ENCODE data around the gene LINGO4. TPM values are rescaled to one million over a fixed set of nuclear protein-coding genes. Genes with fewer than 3 reads are reported as not detected.

Gene LINGO4
- total RNA-seq, 1 experiment from 2014 or later, result not detected

DNA sequence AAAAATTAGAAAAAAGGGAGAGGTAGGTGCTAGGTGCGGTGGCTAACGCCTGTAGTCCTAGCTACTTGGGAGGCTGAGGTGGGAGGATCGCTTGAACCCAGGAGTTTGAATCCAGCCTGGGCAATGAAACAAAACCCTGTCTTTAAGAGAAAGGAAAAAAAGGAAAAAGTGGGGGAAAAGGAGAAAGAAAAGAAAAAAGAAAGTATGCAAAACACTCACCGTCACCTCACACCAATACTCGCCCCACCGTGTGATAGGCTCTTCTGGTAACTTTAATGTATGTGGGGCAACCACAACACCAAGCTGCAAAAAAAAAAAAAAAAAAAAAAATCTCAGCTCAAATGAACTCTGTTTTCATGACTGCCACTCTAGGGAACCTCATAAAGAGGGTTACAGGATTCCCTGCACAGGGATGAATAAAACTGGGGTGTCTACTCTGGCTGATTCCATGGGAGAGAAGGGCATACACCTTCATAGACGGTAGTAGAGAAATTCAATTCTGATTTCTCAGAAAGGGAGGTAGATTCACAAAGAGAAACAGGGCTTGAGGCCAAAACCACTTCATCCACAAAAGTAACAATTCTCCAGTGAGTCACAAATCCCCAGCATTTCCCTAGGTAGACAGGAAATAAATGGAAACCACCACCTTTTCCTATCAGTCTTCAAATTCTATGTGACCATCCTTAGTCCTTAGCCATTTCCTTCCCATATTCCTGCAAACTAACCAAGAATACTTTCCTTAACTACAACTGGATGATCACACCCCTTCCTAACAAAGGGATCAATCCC is 44.4 kb downstream of the LINGO4 start:
- BruUV-seq (replicated peaks), result no TSS peak
- no peaks in the 10 kb centered on the region for H3K27me3 ChIP-seq (ENCODE audit: insufficient read depth, low read depth)
- no peak overlapping the region for H2AFZ ChIP-seq
- intact Hi-C loops (cut with micrococcal nuclease; ENCODE audit: unreplicated experiment), result loop anchor here (5.0 to 10.0 kb wide), 2 partner anchors 77 to 244 kb away; partner anchors contain the start of gene C2CD4D
- H3K4me3 ChIP-seq, result no peak overlapping the region
- peaks cover 16% of the 10 kb centered on the region; the same call in 1 of the 2 replicates for H3F3A ChIP-seq (ENCODE audit: insufficient read depth, low read depth)
- H3K4me2 ChIP-seq, result no peak overlapping the region
- CTCF ChIA-PET, result interaction anchor here (0.6 kb wide), 1 partner anchor 76 kb away, joined by 5 read pairs; no protein-coding TSS in a partner anchor
- H3K36me3 ChIP-seq (ENCODE audit: low read depth), result 0 out of 2 replicates have a peak, but pooled peaks cover 10% of the 10 kb centered on the region
- H3K9me2 ChIP-seq (ENCODE audit: insufficient read depth), result no peaks in the 10 kb centered on the region
- TF ChIP-seq EZH2 (IDR thresholded peaks at IDR 0.05; ENCODE audit: low read depth), result no peak
- TF ChIP-seq, protein P1, sequence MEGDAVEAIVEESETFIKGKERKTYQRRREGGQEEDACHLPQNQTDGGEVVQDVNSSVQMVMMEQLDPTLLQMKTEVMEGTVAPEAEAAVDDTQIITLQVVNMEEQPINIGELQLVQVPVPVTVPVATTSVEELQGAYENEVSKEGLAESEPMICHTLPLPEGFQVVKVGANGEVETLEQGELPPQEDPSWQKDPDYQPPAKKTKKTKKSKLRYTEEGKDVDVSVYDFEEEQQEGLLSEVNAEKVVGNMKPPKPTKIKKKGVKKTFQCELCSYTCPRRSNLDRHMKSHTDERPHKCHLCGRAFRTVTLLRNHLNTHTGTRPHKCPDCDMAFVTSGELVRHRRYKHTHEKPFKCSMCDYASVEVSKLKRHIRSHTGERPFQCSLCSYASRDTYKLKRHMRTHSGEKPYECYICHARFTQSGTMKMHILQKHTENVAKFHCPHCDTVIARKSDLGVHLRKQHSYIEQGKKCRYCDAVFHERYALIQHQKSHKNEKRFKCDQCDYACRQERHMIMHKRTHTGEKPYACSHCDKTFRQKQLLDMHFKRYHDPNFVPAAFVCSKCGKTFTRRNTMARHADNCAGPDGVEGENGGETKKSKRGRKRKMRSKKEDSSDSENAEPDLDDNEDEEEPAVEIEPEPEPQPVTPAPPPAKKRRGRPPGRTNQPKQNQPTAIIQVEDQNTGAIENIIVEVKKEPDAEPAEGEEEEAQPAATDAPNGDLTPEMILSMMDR (conservative IDR thresholded peaks at IDR 0.05), result no peak
- peaks cover 19% of the 10 kb centered on the region for H3K4me1 ChIP-seq (replicated peaks; ENCODE audit: insufficient read depth)
- no peak for DNase-seq
- no peaks in the 10 kb centered on the region for H4K20me1 ChIP-seq (ENCODE audit: insufficient read depth)
- no peak overlapping the region for H3K27ac ChIP-seq
- no peaks in the 10 kb centered on the region for H3K9me3 ChIP-seq (ENCODE audit: insufficient read depth, low read depth)
- H3K79me2 ChIP-seq (ENCODE audit: low read depth), result 0 out of 2 replicates have a peak, but pooled peaks cover 10% of the 10 kb centered on the region
- POLR2A ChIA-PET (ENCODE audit: unreplicated experiment), result interaction anchor here (0.6 kb wide), 1 partner anchor 687 kb away, joined by 13 read pairs; no protein-coding TSS in a partner anchor

DNA sequence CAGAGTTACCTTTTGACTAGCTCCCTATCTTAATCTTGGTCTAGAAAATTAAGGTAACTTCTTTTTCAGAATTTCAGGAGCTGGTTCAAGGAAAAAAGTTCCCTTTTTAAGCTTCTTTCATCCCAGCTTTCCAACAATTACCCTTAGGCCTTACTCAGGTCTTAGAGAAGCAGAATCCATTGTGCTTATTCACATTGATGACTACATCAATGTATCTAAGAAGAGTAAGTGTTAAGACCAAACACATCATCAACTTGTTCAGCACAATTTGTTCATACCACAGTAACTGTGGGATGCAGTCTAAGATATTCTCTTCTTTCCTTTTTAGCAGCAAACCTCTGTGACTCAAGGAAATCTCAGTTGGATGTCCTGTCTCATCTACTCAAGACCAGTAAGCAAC is 46.0 kb downstream of the LINGO4 start:
- no peak overlapping the region for H3K27ac ChIP-seq
- H4K20me1 ChIP-seq (ENCODE audit: insufficient read depth), result no peaks in the 10 kb centered on the region
- H3K4me2 ChIP-seq, result no peak overlapping the region
- no peaks in the 10 kb centered on the region for H3K27me3 ChIP-seq (ENCODE audit: insufficient read depth, low read depth)
- H3F3A ChIP-seq (ENCODE audit: insufficient read depth, low read depth), result peaks cover 16% of the 10 kb centered on the region; the same call in 1 of the 2 replicates
- no peaks in the 10 kb centered on the region for H3K9me3 ChIP-seq (ENCODE audit: insufficient read depth, low read depth)
- H3K79me2 ChIP-seq (ENCODE audit: low read depth), result 0 out of 2 replicates have a peak, but pooled peaks cover 7% of the 10 kb centered on the region
- BruUV-seq (replicated peaks), result no TSS peak
- H2AFZ ChIP-seq, result no peak overlapping the region
- 0 out of 2 replicates have a peak, but pooled peaks cover 10% of the 10 kb centered on the region for H3K36me3 ChIP-seq (ENCODE audit: low read depth)
- no peak for DNase-seq
- H3K4me1 ChIP-seq (replicated peaks; ENCODE audit: insufficient read depth), result peaks cover 8% of the 10 kb centered on the region
- ChIA-PET CTCF (no interaction called here), POLR2A (ENCODE audit: unreplicated experiment) (no interaction called here)
- no peaks in the 10 kb centered on the region for H3K9me2 ChIP-seq (ENCODE audit: insufficient read depth)
- intact Hi-C loops (cut with micrococcal nuclease; ENCODE audit: unreplicated experiment), result no loop called here
- no peak overlapping the region for H3K4me3 ChIP-seq
- TF ChIP-seq EZH2 (IDR thresholded peaks at IDR 0.05; ENCODE audit: low read depth), result no peak
- TF ChIP-seq, protein P1 (conservative IDR thresholded peaks at IDR 0.05), result no peak

DNA sequence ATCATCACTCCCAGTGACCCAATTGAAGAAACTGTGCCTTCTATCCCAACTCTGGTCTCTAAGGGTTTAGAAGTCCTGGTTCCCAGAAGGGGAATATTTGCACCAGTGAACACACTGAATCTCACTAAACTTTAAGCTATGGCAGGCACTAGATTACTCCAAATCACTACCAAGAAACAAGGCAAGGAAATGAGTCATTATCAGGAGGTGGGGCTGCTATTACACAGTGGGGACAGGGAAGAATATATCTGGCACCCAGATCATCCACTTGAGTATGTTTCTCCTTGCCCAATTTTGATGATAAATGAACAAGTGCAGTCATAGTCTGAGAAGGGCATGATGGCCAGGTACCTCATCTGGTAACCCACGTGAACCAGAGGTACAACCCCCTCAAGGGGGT is 48.9 kb downstream of the LINGO4 start:
- H3K9me3 ChIP-seq (ENCODE audit: insufficient read depth, low read depth), result no peaks in the 10 kb centered on the region
- H3K79me2 ChIP-seq (ENCODE audit: low read depth), result no peaks in the 10 kb centered on the region
- TF ChIP-seq, protein P1 (conservative IDR thresholded peaks at IDR 0.05), result no peak
- no peak for TF ChIP-seq EZH2 (IDR thresholded peaks at IDR 0.05; ENCODE audit: low read depth)
- H3K27ac ChIP-seq, result no peak overlapping the region
- POLR2A ChIA-PET (ENCODE audit: unreplicated experiment), result no interaction called here
- H3K36me3 ChIP-seq (ENCODE audit: low read depth), result 0 out of 2 replicates have a peak, but pooled peaks cover 5% of the 10 kb centered on the region
- H3K4me1 ChIP-seq (replicated peaks; ENCODE audit: insufficient read depth), result no peaks in the 10 kb centered on the region
- no TSS peak for BruUV-seq (replicated peaks)
- no peak for DNase-seq
- no peak overlapping the region for H3K4me3 ChIP-seq
- intact Hi-C loops (cut with micrococcal nuclease; ENCODE audit: unreplicated experiment), result no loop called here
- H2AFZ ChIP-seq, result no peak overlapping the region
- H3K4me2 ChIP-seq, result no peak overlapping the region
- H3F3A ChIP-seq (ENCODE audit: insufficient read depth, low read depth), result peaks cover 4% of the 10 kb centered on the region; the same call in 1 of the 2 replicates
- H3K9me2 ChIP-seq (ENCODE audit: insufficient read depth), result no peaks in the 10 kb centered on the region; the same call in 1 of the 2 replicates
- CTCF ChIA-PET, result no interaction called here
- no peaks in the 10 kb centered on the region for H3K27me3 ChIP-seq (ENCODE audit: insufficient read depth, low read depth)
- H4K20me1 ChIP-seq (ENCODE audit: insufficient read depth), result no peaks in the 10 kb centered on the region

Other genes starting within 250 kb of the LINGO4 start
- 24.6 and 40.1 TPM in 2 replicates for gene SNX27, start 193.4 kb downstream of the LINGO4 start, total RNA-seq (2021)
- not detected in 2 replicates for gene CELF3, start 88.6 kb downstream of the LINGO4 start, total RNA-seq (2021)
- gene RIIAD1, start 83.9 kb downstream of the LINGO4 start, total RNA-seq (2021), result not detected in 2 replicates
- 80.9 and 132 TPM in 2 replicates for gene MRPL9, start 41.9 kb downstream of the LINGO4 start, total RNA-seq (2021)
- 13.4 and 17.3 TPM in 2 replicates for gene TDRKH, start 14.9 kb downstream of the LINGO4 start, total RNA-seq (2021)
- gene RORC, start 26.4 kb upstream of the LINGO4 start, total RNA-seq (2021), result 0.35 and 0.70 TPM in 2 replicates
- gene C2CD4D, start 34.4 kb upstream of the LINGO4 start, total RNA-seq (2021), result 1.4 and 1.5 TPM in 2 replicates
- gene THEM5, start 48.3 kb upstream of the LINGO4 start, total RNA-seq (2021), result not detected in 2 replicates
- 24.1 and 41.4 TPM in 2 replicates for gene THEM4, start 104.1 kb upstream of the LINGO4 start, total RNA-seq (2021)
- 966 and 1,436 TPM in 2 replicates for gene S100A10, start 188.4 kb upstream of the LINGO4 start, total RNA-seq (2021)
- 578 and 868 TPM in 2 replicates for gene S100A11, start 231.6 kb upstream of the LINGO4 start, total RNA-seq (2021)